SK-N-SH (cell line): Measurements from ENCODE around the gene ABHD2. TPM values are rescaled to one million over a fixed set of nuclear protein-coding genes. Genes with fewer than 3 reads are reported as not detected.

Source experiments
- CTCF ChIA-PET: fragments of 300-600, 350-600 bp; formaldehyde crosslinking; extraction: SDS; loops from one replicate; lab custom pipeline; 2021; lab: Yijun Ruan, JAX
- POLR2A ChIA-PET: fragments of 350-600 bp; sonication (Branson Sonifier 250); formaldehyde crosslinking; extraction: SDS; loops from one replicate; lab custom pipeline; 2020; ENCODE audit warnings: antibody characterized with exemption, inconsistent platforms; lab: Yijun Ruan, JAX
- DNase-seq: peaks from one replicate; pipeline ENCODE4 v3.0.0; 2012
- H2AFZ ChIP-seq: fragments of 200-600 bp; sonication (generic); 2 replicates; pipeline ENCODE4 v1.8.1; 2016; ENCODE audit warnings: antibody characterized with exemption, mild to moderate bottlenecking, low read depth
- H3F3A ChIP-seq: fragments of 200-600 bp; sonication (generic); replicated peaks from 2 replicates; pipeline ENCODE3; 2016; ENCODE audit warnings: antibody characterized with exemption, mild to moderate bottlenecking; ENCODE audit not compliant: insufficient read depth
- H3K27ac ChIP-seq, 2 experiments: fragments of 200-500 bp in 1 of 2; fragments of 200-600 bp in 1 of 2; sonication (Bioruptor generic) in 1 of 2; sonication (generic), shearing (Covaris generic) in 1 of 2; 2 replicates each; pipeline versions ENCODE4 v1.5.1 to v1.6.1; 2014 to 2016; ENCODE audit warnings: low read depth in 2 of 2, inconsistent platforms in 1 of 2, low read length in 1 of 2, mild to moderate bottlenecking in 1 of 2, mixed read lengths in 1 of 2
- H3K27me3 ChIP-seq: fragments of 200-600 bp; sonication (generic), shearing (Covaris generic); 2 replicates; pipeline ENCODE4 v1.6.1; 2016; ENCODE audit warnings: mixed run types; ENCODE audit not compliant: insufficient read depth
- H3K36me3 ChIP-seq, 2 experiments: fragments of 200-500 bp in 1 of 2; fragments of 200-600 bp in 1 of 2; sonication (Bioruptor generic) in 1 of 2; sonication (generic) in 1 of 2; replicated peaks in 1 of 2; 2 replicates each; pipeline versions ENCODE3 to v1.5.1; 2014 to 2016; ENCODE audit warnings: low read length in 1 of 2, mild to moderate bottlenecking in 1 of 2; ENCODE audit not compliant: insufficient read depth in 2 of 2, control insufficient read depth in 1 of 2
- H3K4me1 ChIP-seq, 2 experiments: fragments of 200-500 bp in 1 of 2; fragments of 200-600 bp in 1 of 2; sonication (Bioruptor generic) in 1 of 2; sonication (generic), shearing (Covaris generic) in 1 of 2; 2 replicates each; pipeline versions ENCODE4 v1.5.1 to v1.6.1; 2014 to 2016; ENCODE audit warnings: low read depth in 1 of 2, low read length in 1 of 2, mixed run types in 1 of 2; ENCODE audit not compliant: insufficient read depth in 2 of 2, control insufficient read depth in 1 of 2
- H3K4me2 ChIP-seq: fragments of 200-600 bp; sonication (generic), shearing (Covaris generic); 2 replicates; pipeline ENCODE4 v1.6.1; 2017; ENCODE audit warnings: mixed run types
- H3K4me3 ChIP-seq, 2 experiments: fragments of 200-500 bp in 1 of 2; fragments of 200-600 bp in 1 of 2; sonication (Bioruptor generic) in 1 of 2; sonication (generic), shearing (Covaris generic) in 1 of 2; 2 replicates each; pipeline versions ENCODE4 v1.5.1 to v1.8.1; 2014 to 2016; ENCODE audit warnings: low read depth in 2 of 2, inconsistent platforms in 1 of 2, low read length in 1 of 2, mild to moderate bottlenecking in 1 of 2, mixed read lengths in 1 of 2, moderate library complexity in 1 of 2
- H3K79me2 ChIP-seq: fragments of 200-600 bp; sonication (generic); 2 replicates; pipeline ENCODE4 v1.8.1; 2017; ENCODE audit warnings: mild to moderate bottlenecking; ENCODE audit not compliant: insufficient read depth
- H3K9ac ChIP-seq: fragments of 200-600 bp; sonication (generic); 2 replicates; pipeline ENCODE4 v1.6.1; 2017; ENCODE audit warnings: mixed run types
- H3K9me2 ChIP-seq: fragments of 200-600 bp; sonication (generic); 2 replicates; pipeline ENCODE4 v1.6.1; 2017; ENCODE audit warnings: mixed run types
- H3K9me3 ChIP-seq: fragments of 200-600 bp; sonication (generic); 2 replicates; pipeline ENCODE4 v1.6.1; 2017; ENCODE audit warnings: mixed run types, mild to moderate bottlenecking, moderate library complexity
- H4K20me1 ChIP-seq: fragments of 200-600 bp; sonication (generic); 2 replicates; pipeline ENCODE4 v1.6.1; 2017; ENCODE audit warnings: mild to moderate bottlenecking, mixed run types; ENCODE audit not compliant: insufficient read depth
- CHD2 ChIP-seq: fragments of 150-350 bp; IDR thresholded peaks from 2 replicates; pipeline ENCODE4 v1.6.1; 2018; ENCODE audit warnings: low read length; ENCODE audit not compliant: partially characterized antibody
- ELF1 ChIP-seq: IDR thresholded peaks from 2 replicates; pipeline ENCODE4 v1.4.0; 2012
- FOSL2 ChIP-seq: IDR thresholded peaks from 2 replicates; pipeline ENCODE4 v1.4.0; 2012; ENCODE audit warnings: low read depth, mild to moderate bottlenecking, moderate library complexity, borderline replicate concordance
- MAX ChIP-seq: IDR thresholded peaks from 2 replicates; pipeline ENCODE4 v1.4.0; 2012; ENCODE audit warnings: low read depth
- PBX3 ChIP-seq: IDR thresholded peaks from 2 replicates; pipeline ENCODE4; 2012
- RCOR1 ChIP-seq: fragments of 150-350 bp; IDR thresholded peaks from 2 replicates; pipeline ENCODE4 v1.6.1; 2017; ENCODE audit warnings: antibody characterized with exemption, low read length
- RFX5 ChIP-seq: IDR thresholded peaks from 2 replicates; pipeline ENCODE4 v1.6.1; 2012; ENCODE audit warnings: mild to moderate bottlenecking, improper control_type of control experiment, low read length
- SIN3A ChIP-seq: IDR thresholded peaks from 2 replicates; pipeline ENCODE4 v1.6.1; 2012; ENCODE audit warnings: low read depth, mild to moderate bottlenecking, low read length, moderate library complexity, borderline replicate concordance
- SMC3 ChIP-seq: IDR thresholded peaks from 2 replicates; pipeline ENCODE4 v1.6.1; 2012; ENCODE audit warnings: low read depth, low read length, improper control_type of control experiment
- USF1 ChIP-seq: IDR thresholded peaks from 2 replicates; pipeline ENCODE4 v1.4.0; 2012; ENCODE audit warnings: low read depth, borderline replicate concordance
- USF2 ChIP-seq: fragments of 150-350 bp; IDR thresholded peaks from 2 replicates; pipeline ENCODE4 v1.6.1; 2017; ENCODE audit warnings: antibody characterized with exemption, low read length, low read depth, borderline replicate concordance
- WGBS: methylation state at CpG from one replicate; pipeline ENCODE4 v1.1.6; 2017; ENCODE audit warnings: low lambda C conversion rate; 5-methylcytosine and 5-hydroxymethylcytosine counted together
- polyA plus RNA-seq, 3 experiments: library from polyadenylated mRNA; depleted of rRNA; stranded (reverse); fragments of >200 nt; gene quantifications; 2 replicates each; pipeline ENCODE4 v1.2.3, GENCODE V29; 2012

ABHD2 gene
- polyA plus RNA-seq, 1 of the 3 experiments (the other 2 are of a cell fraction): 19.2 TPM

GRCh38 chr15:89091627-89092220 is 3.5 kb downstream of the ABHD2 start:
- ChIA-PET CTCF (interaction anchor here (1.0 to 6.3 kb wide), 8 partner anchors 7 to 132 kb away, joined by 3 to 31 read pairs (median 12); no protein-coding TSS in a partner anchor), POLR2A (interaction anchor here (0.8 to 1.0 kb wide), 2 partner anchors 12 to 21 kb away, joined by 3 to 4 read pairs; no protein-coding TSS in a partner anchor)
- Histone ChIP-seq H3K36me3 (peaks cover 0 to 2% of the 10 kb centered on the region in 2 experiments), H3F3A (peaks cover 19% of the 10 kb centered on the region), H3K4me3 (peak overlapping the region; percentile 41 to 52), H3K9me3 (no peaks in the 10 kb centered on the region), H3K79me2 (peaks cover 77% of the 10 kb centered on the region), H2AFZ (peak overlapping the region; percentile 53), H4K20me1 (no peaks in the 10 kb centered on the region), H3K27ac (peak overlapping the region; percentile 97), H3K9ac (peak overlapping the region; percentile 75), H3K27me3 (no peaks in the 10 kb centered on the region), H3K9me2 (no peaks in the 10 kb centered on the region), H3K4me1 (peaks cover 33 to 65% of the 10 kb centered on the region in 2 experiments), H3K4me2 (peak overlapping the region; percentile 94)
- 67% methylated on average over 1 of the region's 1 CpG for WGBS
- no peak for TF ChIP-seq USF1
- no peak for TF ChIP-seq RFX5
- TF ChIP-seq FOSL2: no peak
- DNase-seq: no peak

- H3K36me3 ChIP-seq: peaks cover 2 to 7% of the 10 kb centered on the region in 2 experiments
- H3K9me3 ChIP-seq: no peaks in the 10 kb centered on the region
- no peak overlapping the region for H3K9ac ChIP-seq
- no peak for TF ChIP-seq CHD2
- TF ChIP-seq MAX: no peak
- H3K27me3 ChIP-seq: no peaks in the 10 kb centered on the region
- H3K4me2 ChIP-seq: no peak overlapping the region
- no peak overlapping the region for H2AFZ ChIP-seq
- no peaks in the 10 kb centered on the region for H3K9me2 ChIP-seq
- H3K79me2 ChIP-seq: peaks cover 91% of the 10 kb centered on the region
- ChIA-PET CTCF (interaction anchor here (0.7 to 6.3 kb wide), 5 partner anchors 19 to 113 kb away, joined by 3 to 31 read pairs (median 5); no protein-coding TSS in a partner anchor), POLR2A (no interaction called here)
- H3F3A ChIP-seq: peaks cover 10% of the 10 kb centered on the region
- DNase-seq: no peak
- peaks cover 25 to 59% of the 10 kb centered on the region in 2 experiments for H3K4me1 ChIP-seq
- WGBS: 94% methylated on average over 7 of the region's 7 CpGs
- H3K27ac ChIP-seq: peak overlapping the region in 1 of 2 experiments; percentile 16; a peak in 1 of 4 replicates
- no peak overlapping the region for H3K4me3 ChIP-seq
- H4K20me1 ChIP-seq: no peaks in the 10 kb centered on the region
These were observed 5.3 kb downstream of the ABHD2 start for GRCh38 chr15:89093509-89093908.

- ChIA-PET POLR2A (no interaction called here), CTCF (no interaction called here)
- TF ChIP-seq ELF1 (no peak), SIN3A (no peak), RCOR1 (no peak), SMC3 (no peak), USF1 (no peak), PBX3 (no peak), USF2 (no peak)
- H4K20me1 ChIP-seq: no peaks in the 10 kb centered on the region
- no peaks in the 10 kb centered on the region for H3K9me3 ChIP-seq
- H3K9me2 ChIP-seq: no peaks in the 10 kb centered on the region
- 93% methylated on average over 5 of the region's 5 CpGs for WGBS
- H3K4me3 ChIP-seq: no peak overlapping the region
- no peak overlapping the region for H3K4me2 ChIP-seq
- H3F3A ChIP-seq: peaks cover 8% of the 10 kb centered on the region
- no peak overlapping the region for H2AFZ ChIP-seq
- H3K27me3 ChIP-seq: no peaks in the 10 kb centered on the region
- peaks cover 18 to 46% of the 10 kb centered on the region in 2 experiments; a peak in 3 of 4 replicates for H3K4me1 ChIP-seq
- no peak overlapping the region for H3K9ac ChIP-seq
- H3K36me3 ChIP-seq: peaks cover 2 to 7% of the 10 kb centered on the region in 2 experiments
- H3K27ac ChIP-seq: no peak overlapping the region
- DNase-seq: no peak
- H3K79me2 ChIP-seq: peaks cover 91% of the 10 kb centered on the region
These were observed 6.8 kb downstream of the ABHD2 start for GRCh38 chr15:89095073-89095472.
